K562 (cell line): ENCODE measurements around the gene PITHD1. TPM values are rescaled to one million over a fixed set of nuclear protein-coding genes. Genes with fewer than 3 reads are reported as not detected.

Experiments
- ATAC-seq: fragments of 200-7000 bp; cut with Tn5 transposase; 3 replicates; pipeline ENCODE4 v1.9.1; 2020; ENCODE audit warnings: moderate library complexity
- BruUV-seq: library from RNA; stranded (reverse); fragments of 400-500 nt; replicated peaks from 2 replicates; lab custom pipeline; 2021; lab: Mats Ljungman, UMichigan
- CTCF ChIA-PET: fragments of 300-600 bp; formaldehyde crosslinking; extraction: SDS; loops from one replicate; lab custom pipeline; 2021; ENCODE audit warnings: low intra/inter-chr PET ratio; lab: Yijun Ruan, JAX
- POLR2A ChIA-PET: fragments of 300-600, 350-650 bp; sonication (Branson Sonifier 250); formaldehyde crosslinking; extraction: SDS; loops from one replicate; lab custom pipeline; 2021; ENCODE audit warnings: antibody characterized with exemption, inconsistent platforms; lab: Yijun Ruan, JAX
- DNase-seq, 4 experiments: peaks; one replicate each; pipeline versions ENCODE4 v3.0.0 to v3.0.0-alpha.2; 2011 to 2018; ENCODE audit warnings: low spot score in 3 of 4, mixed read lengths in 3 of 4; ENCODE audit errors: extremely low read depth in 1 of 4
- FAIRE-seq: peaks from 2 replicates; lab custom pipeline; 2011; peaks lifted over from hg19 to GRCh38; lab: Jason Lieb, UNC
- H2AFZ ChIP-seq: 2 replicates; pipeline ENCODE4 v1.6.0; 2011; ENCODE audit warnings: low read depth, low read length, control low read depth, inconsistent platforms
- H3K27ac ChIP-seq: fragments of 200-600 bp; 3 replicates; pipeline ENCODE4 v1.8.0; 2011; ENCODE audit warnings: low read depth, mild to moderate bottlenecking, control low read depth, inconsistent platforms, low read length, moderate library complexity, mixed read lengths; ENCODE audit errors: extremely low read depth
- H3K27me3 ChIP-seq, 2 experiments: fragments of 300-600 bp in 1 of 2; 2 replicates in 1 of 2; 3 replicates in 1 of 2; pipeline versions ENCODE4 v1.6.0 to v1.8.0; 2011; ENCODE audit warnings: inconsistent platforms in 2 of 2, low read length in 2 of 2, mild to moderate bottlenecking in 1 of 2, mixed read lengths in 1 of 2, moderate library complexity in 1 of 2; ENCODE audit not compliant: control insufficient read depth in 2 of 2, insufficient read depth in 2 of 2
- H3K36me3 ChIP-seq: fragments of 300-600 bp; 3 replicates; pipeline ENCODE4 v1.8.0; 2011; ENCODE audit warnings: mild to moderate bottlenecking, low read length, inconsistent platforms; ENCODE audit not compliant: control insufficient read depth, insufficient read depth
- H3K4me1 ChIP-seq, 2 experiments: fragments of 200-600 bp in 1 of 2; replicated peaks in 1 of 2; 2 replicates in 1 of 2; 3 replicates in 1 of 2; pipeline versions ENCODE4 v1.5.1 to v1.8.0; 2011; ENCODE audit warnings: inconsistent platforms in 2 of 2, low read length in 2 of 2, mild to moderate bottlenecking in 1 of 2, mixed read lengths in 1 of 2, moderate library complexity in 1 of 2; ENCODE audit not compliant: control insufficient read depth in 2 of 2, insufficient read depth in 2 of 2
- H3K4me2 ChIP-seq: 2 replicates; pipeline ENCODE4 v1.6.1; 2011; ENCODE audit warnings: low read length, control low read depth, inconsistent platforms, mixed read lengths; ENCODE audit not compliant: insufficient read depth
- H3K4me3 ChIP-seq: fragments of 200-600 bp; sonication (generic), shearing (Covaris generic); 2 replicates; pipeline ENCODE4 v1.5.1; 2016; ENCODE audit warnings: control low read depth, inconsistent platforms
- H3K79me2 ChIP-seq: fragments of 200-600 bp; 3 replicates; pipeline ENCODE4 v1.8.0; 2011; ENCODE audit warnings: low read length, inconsistent platforms; ENCODE audit not compliant: control insufficient read depth, insufficient read depth
- H3K9ac ChIP-seq, 2 experiments: 2 replicates each; pipeline versions ENCODE4 v1.6.0 to v1.6.1; 2011; ENCODE audit warnings: low read depth in 2 of 2, low read length in 2 of 2, control low read depth in 1 of 2, inconsistent platforms in 1 of 2, mild to moderate bottlenecking in 1 of 2, mixed read lengths in 1 of 2; ENCODE audit not compliant: insufficient read depth in 1 of 2
- H3K9me1 ChIP-seq: one replicate; pipeline ENCODE4 v1.6.0; 2011; ENCODE audit warnings: inconsistent platforms, mild to moderate bottlenecking, low read length, moderate library complexity; ENCODE audit not compliant: control insufficient read depth, insufficient read depth
- H3K9me3 ChIP-seq: replicated peaks from 2 replicates; pipeline ENCODE4 v1.5.1; 2011; ENCODE audit warnings: low read depth, low read length, inconsistent platforms; ENCODE audit not compliant: control insufficient read depth, insufficient read depth
- H4K20me1 ChIP-seq: replicated peaks from 2 replicates; pipeline ENCODE4 v1.6.1; 2011; ENCODE audit warnings: low read length, inconsistent platforms, mixed read lengths; ENCODE audit not compliant: control insufficient read depth, insufficient read depth
- AFF1 ChIP-seq, 2 experiments: fragments of 450-650 bp; IDR thresholded peaks; 2 replicates each; pipeline ENCODE4 v1.6.1; 2018; ENCODE audit warnings: mild to moderate bottlenecking in 2 of 2, low read depth in 1 of 2; ENCODE audit not compliant: partially characterized antibody in 2 of 2
- ATF3 ChIP-seq, 2 experiments: fragments of 450-650 bp in 1 of 2; sonication (generic) in 1 of 2; formaldehyde crosslinking in 1 of 2; IDR thresholded peaks in 1 of 2; conservative IDR thresholded peaks in 1 of 2; 2 replicates each; pipeline versions ENCODE4 v1.6.1 to v1.8.1; 2016 to 2023; ENCODE audit warnings: mild to moderate bottlenecking in 2 of 2, moderate library complexity in 2 of 2, inconsistent platforms in 1 of 2, missing genetic modification reagents in 1 of 2
- BRD4 ChIP-seq: fragments of 200-600 bp; sonication (generic); IDR thresholded peaks from 2 replicates; pipeline ENCODE4 v1.6.1; 2017; ENCODE audit warnings: inconsistent platforms
- JUN ChIP-seq, 2 experiments: sonication (generic) in 1 of 2; formaldehyde crosslinking in 1 of 2; IDR thresholded peaks; 2 replicates each; pipeline versions ENCODE4 v1.6.1 to v1.8.0; 2012 to 2022; ENCODE audit warnings: borderline replicate concordance in 2 of 2, mild to moderate bottlenecking in 2 of 2, improper control_type of control experiment in 1 of 2, low read depth in 1 of 2, low read length in 1 of 2, missing genetic modification reagents in 1 of 2
- L3MBTL2 ChIP-seq: fragments of 450-650 bp; IDR thresholded peaks from 2 replicates; pipeline ENCODE4 v1.6.1; 2016; ENCODE audit warnings: mild to moderate bottlenecking, moderate library complexity
- MYC ChIP-seq, 2 experiments: fragments of 250-450 bp in 1 of 2; sonication (Bioruptor Pico) in 1 of 2; IDR thresholded peaks; 2 replicates each; pipeline versions ENCODE4 v1.5.1 to v1.6.1; 2012 to 2021; ENCODE audit warnings: low read depth in 2 of 2, borderline replicate concordance in 1 of 2, improper control_type of control experiment in 1 of 2, low read length in 1 of 2, mild to moderate bottlenecking in 1 of 2, moderate library complexity in 1 of 2
- PKNOX1 ChIP-seq: fragments of 450-650 bp; IDR thresholded peaks from 2 replicates; pipeline ENCODE4 v1.6.1; 2016
- SMARCA4 ChIP-seq: fragments of 450-650 bp; IDR thresholded peaks from 2 replicates; pipeline ENCODE4 v1.6.1; 2016
- TCF7 ChIP-seq: sonication (generic); IDR thresholded peaks from 2 replicates; pipeline ENCODE4 v1.6.1; 2016; ENCODE audit warnings: antibody characterized with exemption, borderline replicate concordance
- USF1 ChIP-seq: sonication (generic); formaldehyde crosslinking; IDR thresholded peaks from 2 replicates; pipeline ENCODE4 v1.9.0; 2022; ENCODE audit warnings: mild to moderate bottlenecking, missing genetic modification reagents
- ZFP30 ChIP-seq: fragments of 250-450 bp; sonication (Bioruptor Pico); IDR thresholded peaks from 2 replicates; pipeline ENCODE4 v1.8.0; 2022; ENCODE audit warnings: moderate library complexity, mild to moderate bottlenecking, inconsistent platforms, borderline replicate concordance
- WGBS: fragments of 100-300 bp; shearing (Covaris generic); methylation state at CpG from one replicate; pipeline ENCODE4 v1.1.6; 2016; ENCODE audit warnings: low coverage, mixed read lengths; ENCODE audit not compliant: insufficient coverage; ENCODE audit errors: missing lambda C conversion rate; 5-methylcytosine and 5-hydroxymethylcytosine counted together
- in situ Hi-C: fragments of 300-500 bp; cut with MboI; formaldehyde crosslinking; loops from 4 replicates; pipeline ENCODE4 v1.15.0; 2018; ENCODE audit warnings: inconsistent platforms, mixed read lengths
- intact Hi-C: fragments of 100-400 bp; cut with micrococcal nuclease; formaldehyde crosslinking; loops from 2 replicates; pipeline ENCODE4 v1.14.2; 2022
- polyA plus RNA-seq, 8 experiments: library from polyadenylated mRNA; depleted of rRNA in 4 of 8; stranded (reverse) in 5 of 8; unstranded in 3 of 8; fragments of >200 nt; fragmentation: Nextera tagmentation in 2 of 8; fragmentation: Illumina TruSeq in 1 of 8; extraction: Ambion mirVana in 2 of 8; extraction: Trizol in 1 of 8; gene quantifications; 2 replicates each; pipeline versions ENCODE4 v1.2.1 to v1.2.3, GENCODE V29; 2011 to 2014; ENCODE audit warnings: inconsistent platforms in 1 of 8, missing spikeins in 1 of 8
- total RNA-seq, 7 experiments: library from RNA; depleted of rRNA in 6 of 7; stranded (reverse); fragments of >200 nt in 6 of 7; fragmentation: Illumina TruSeq in 2 of 7; extraction: Trizol in 2 of 7; gene quantifications; 2 replicates each; pipeline versions ENCODE4 v1.2.1 to v1.2.3, GENCODE V29; 2011 to 2021; ENCODE audit warnings: low replicate concordance in 1 of 7

PITHD1 gene
- total and polyA plus RNA-seq, 9 of the 15 experiments (the other 6 are each of a cell fraction or from before 2014, with no cell fraction given): 46.5 to 175 (median 149) TPM

GRCh38 chr1:23779826-23780371 lies 1.7 kb downstream of the PITHD1 start:
- intact Hi-C loops (no loop called here), in situ Hi-C loops (no loop called here)
- H3K9me3 ChIP-seq: no peaks in the 10 kb centered on the region
- H3K79me2 ChIP-seq: peaks cover 85% of the 10 kb centered on the region
- 0 out of 2 replicates have a peak, but pooled peaks cover 8% of the 10 kb centered on the region for H4K20me1 ChIP-seq
- H3K4me1 ChIP-seq: peaks cover 7 to 28% of the 10 kb centered on the region in 2 experiments; a peak in 3 of 5 replicates
- H3K4me3 ChIP-seq: peak overlapping the region; percentile 78; the same call in 1 of the 2 replicates
- H3K27me3 ChIP-seq: no peaks in the 10 kb centered on the region
- ChIA-PET POLR2A (interaction anchor here (0.7 to 7.8 kb wide), 13 partner anchors 9 to 201 kb away, joined by 3 to 197 read pairs (median 4); partner anchors contain the start of genes LYPLA2 and SRSF10), CTCF (no interaction called here)
- H3K9me1 ChIP-seq: no peaks in the 10 kb centered on the region
- 5% methylated on average over 3 of the region's 3 CpGs for WGBS
- peaks cover 51% of the 10 kb centered on the region for H3K36me3 ChIP-seq
- no peak overlapping the region for H2AFZ ChIP-seq
- no TSS peak for BruUV-seq
- peak overlapping the region in 1 of 2 experiments; percentile 89; a peak in 2 of 4 replicates for H3K9ac ChIP-seq
- peak overlapping the region; percentile 97 for H3K27ac ChIP-seq
- H3K4me2 ChIP-seq: peak overlapping the region; percentile 100
- no peak for ATAC-seq
- FAIRE-seq: no peak
- peak in 2 of 4 experiments; percentile 59 to 64 for DNase-seq
- TF ChIP-seq MYC (IDR thresholded peaks at IDR 0.05; ENCODE audit: low read depth, low read length) (0 out of 2 replicates have a peak, but pooled peaks have one; percentile 29), MYC (CRISPR knock-in tag; IDR thresholded peaks at IDR 0.05; ENCODE audit: borderline replicate concordance, low read depth) (no peak), PKNOX1 (peak; percentile 60), ATF3 (IDR thresholded peaks at IDR 0.05) (peak; percentile 93), ATF3 (CRISPR knock-in tag; conservative IDR thresholded peaks at IDR 0.05) (no peak), USF1 (CRISPR knock-in tag) (no peak), AFF1 (IDR thresholded peaks at IDR 0.05; ENCODE audit: low read depth in 1 of 2, partially characterized antibody in 2 of 2) (no peak), JUN (IDR thresholded peaks at IDR 0.05; ENCODE audit: borderline replicate concordance, low read depth, low read length) (peak; percentile 43; the same call in 1 of the 2 replicates), JUN (CRISPR knock-in tag; IDR thresholded peaks at IDR 0.05; ENCODE audit: borderline replicate concordance) (no peak), TCF7 (peak; percentile 28; the same call in 1 of the 2 replicates), SMARCA4 (peak; percentile 81), ZFP30 (no peak), L3MBTL2 (no peak), BRD4 (no peak)
